Natural killer cell treated with Interleukin-12 subunit alpha and Interleukin-12 subunit beta and Interleukin-15 and Interleukin-18, amount 100 ng/mL, for 72 hours (primary cell): ENCODE results near the gene CLCNKA. TPM values are rescaled to one million over a fixed set of nuclear protein-coding genes. Genes with fewer than 3 reads are reported as not detected.

Experiments
- ATAC-seq, 2 donors: fragments of 150-1000 bp; cut with Tn5 transposase in 1 of 2; sonication (Bioruptor Pico), chemical (Tn5 transposase) in 1 of 2; 2 replicates each; pipeline ENCODE4 v1.10.0; 2021
- DNase-seq: peaks from one replicate; pipeline ENCODE4 v3.0.0; 2022; ENCODE audit warnings: low spot score
- H3K27ac Mint-ChIP-seq, 2 donors: 1 replicate in 1 of 2; 2 replicates in 1 of 2; pipeline ENCODE4 v1.8.0; 2022; ENCODE audit warnings: mixed read lengths in 2 of 2, mild to moderate bottlenecking in 1 of 2, moderate library complexity in 1 of 2
- H3K27me3 Mint-ChIP-seq, 2 donors: 1 replicate in 1 of 2; 2 replicates in 1 of 2; pipeline ENCODE4 v1.8.0; 2022; ENCODE audit warnings: mixed read lengths in 2 of 2
- H3K36me3 Mint-ChIP-seq: one replicate; pipeline ENCODE4 v1.8.0; 2022; ENCODE audit warnings: mixed read lengths
- H3K4me1 Mint-ChIP-seq, 2 donors: 1 replicate in 1 of 2; 2 replicates in 1 of 2; pipeline ENCODE4 v1.8.0; 2022; ENCODE audit warnings: low read depth in 2 of 2, mixed read lengths in 2 of 2, mild to moderate bottlenecking in 1 of 2
- H3K4me3 Mint-ChIP-seq: one replicate; pipeline ENCODE4 v1.8.0; 2022; ENCODE audit warnings: mixed read lengths
- H3K9me3 Mint-ChIP-seq: 2 replicates; pipeline ENCODE4 v1.8.0; 2022; ENCODE audit warnings: mixed read lengths
- total RNA-seq, 2 donors: library from RNA; stranded (reverse); gene quantifications; one replicate each; pipeline ENCODE4 v1.2.3, GENCODE V29; 2022

CLCNKA gene
- total RNA-seq, 2 donors from 2014 or later = 0.24 TPM; not detected in 1

- DNase-seq = no peak
- no peak overlapping the region for H3K4me3 Mint-ChIP-seq
- no peaks in the 10 kb centered on the region for H3K36me3 Mint-ChIP-seq
- peak overlapping the region in 1 of 2 donors; percentile 38 for H3K27ac Mint-ChIP-seq
- peaks cover 0 to 2% of the 10 kb centered on the region in 2 donors for H3K27me3 Mint-ChIP-seq
- H3K4me1 Mint-ChIP-seq = peaks cover 8 to 15% of the 10 kb centered on the region in 2 donors
- no peaks in the 10 kb centered on the region for H3K9me3 Mint-ChIP-seq
- peak; percentile 65 to 82 for ATAC-seq
Measured at GRCh38 chr1:16006552-16007485, 15.0 kb upstream of the CLCNKA start.

DNA sequence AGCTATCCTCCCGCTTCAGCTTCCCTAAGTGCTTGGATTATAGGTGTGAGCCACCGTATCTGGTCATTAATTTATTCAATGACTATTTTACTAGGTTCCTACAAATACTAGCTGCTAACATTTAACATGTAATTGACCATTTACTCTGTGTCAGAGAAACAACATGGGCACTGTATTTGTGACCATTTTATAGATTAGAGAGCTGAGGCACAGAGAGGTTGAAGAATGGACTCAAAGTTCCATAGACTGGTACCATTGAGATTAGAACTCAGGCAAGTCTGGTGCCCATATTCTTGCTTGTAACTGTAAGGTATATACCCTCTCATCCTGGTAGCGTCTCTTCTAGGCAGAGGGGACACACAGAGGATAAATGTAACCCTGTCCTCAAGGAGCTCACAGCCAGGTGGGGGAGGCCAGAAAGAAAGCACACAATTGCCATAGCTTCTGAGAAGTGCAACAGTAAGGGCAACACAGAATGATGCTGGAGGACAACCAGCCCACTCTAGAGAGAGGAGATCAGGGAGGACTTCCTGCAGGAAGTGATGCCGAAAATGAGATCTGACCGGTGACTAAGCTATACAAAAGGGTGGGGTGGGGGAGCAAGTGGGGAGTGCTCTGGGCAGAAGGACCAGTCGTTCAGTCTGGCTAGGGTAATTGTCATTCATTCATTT is 14.0 kb upstream of the CLCNKA start:
- Mint-ChIP-seq H3K27ac (no peak overlapping the region), H3K4me3 (no peak overlapping the region), H3K27me3 (peaks cover 0 to 2% of the 10 kb centered on the region in 2 donors), H3K9me3 (no peaks in the 10 kb centered on the region), H3K4me1 (peaks cover 8 to 19% of the 10 kb centered on the region in 2 donors), H3K36me3 (no peaks in the 10 kb centered on the region)
- ATAC-seq (no peak), DNase-seq (no peak)

- no peak overlapping the region for H3K4me3 Mint-ChIP-seq
- H3K9me3 Mint-ChIP-seq = no peaks in the 10 kb centered on the region
- H3K27ac Mint-ChIP-seq = no peak overlapping the region
- DNase-seq = no peak
- peaks cover 8 to 19% of the 10 kb centered on the region in 2 donors for H3K4me1 Mint-ChIP-seq
- no peaks in the 10 kb centered on the region for H3K36me3 Mint-ChIP-seq
- ATAC-seq = peak; percentile 56 to 63
- peaks cover 0 to 2% of the 10 kb centered on the region in 2 donors for H3K27me3 Mint-ChIP-seq
Measured at GRCh38 chr1:16009030-16009460, 12.8 kb upstream of the CLCNKA start.

GRCh38 chr1:16009678-16010077 is 12.2 kb upstream of the CLCNKA start:
- H3K36me3 Mint-ChIP-seq = no peaks in the 10 kb centered on the region
- ATAC-seq = no peak
- H3K4me3 Mint-ChIP-seq = no peak overlapping the region
- H3K27me3 Mint-ChIP-seq = peaks cover 0 to 2% of the 10 kb centered on the region in 2 donors
- no peaks in the 10 kb centered on the region for H3K9me3 Mint-ChIP-seq
- peaks cover 8 to 19% of the 10 kb centered on the region in 2 donors for H3K4me1 Mint-ChIP-seq
- DNase-seq = no peak
- H3K27ac Mint-ChIP-seq = no peak overlapping the region

GRCh38 chr1:16010837-16011236 is 11.0 kb upstream of the CLCNKA start:
- Mint-ChIP-seq H3K4me1 (peaks cover 8 to 19% of the 10 kb centered on the region in 2 donors), H3K27ac (no peak overlapping the region), H3K4me3 (no peak overlapping the region), H3K27me3 (peaks cover 0 to 2% of the 10 kb centered on the region in 2 donors), H3K9me3 (no peaks in the 10 kb centered on the region), H3K36me3 (no peaks in the 10 kb centered on the region)
- DNase-seq = no peak
- ATAC-seq = no peak

- no peaks in the 10 kb centered on the region for H3K36me3 Mint-ChIP-seq
- DNase-seq (no peak), ATAC-seq (no peak)
- peak overlapping the region in 1 of 2 donors; percentile 73 for H3K27ac Mint-ChIP-seq
- H3K9me3 Mint-ChIP-seq = no peaks in the 10 kb centered on the region
- no peak overlapping the region for H3K4me3 Mint-ChIP-seq
- H3K27me3 Mint-ChIP-seq = peaks cover 0 to 2% of the 10 kb centered on the region in 2 donors
- H3K4me1 Mint-ChIP-seq = peaks cover under 1 to 12% of the 10 kb centered on the region in 2 donors
Measured at GRCh38 chr1:16011936-16012589, 9.8 kb upstream of the CLCNKA start.

- Mint-ChIP-seq H3K27me3 (peaks cover 0 to 2% of the 10 kb centered on the region in 2 donors), H3K27ac (peak overlapping the region in 1 of 2 donors; percentile 73), H3K36me3 (no peaks in the 10 kb centered on the region), H3K4me1 (peaks cover 0 to 10% of the 10 kb centered on the region in 2 donors), H3K4me3 (no peak overlapping the region), H3K9me3 (no peaks in the 10 kb centered on the region)
- ATAC-seq (peak; percentile 57 to 73), DNase-seq (no peak)
Measured at GRCh38 chr1:16012590-16013219, 9.1 kb upstream of the CLCNKA start.

DNA sequence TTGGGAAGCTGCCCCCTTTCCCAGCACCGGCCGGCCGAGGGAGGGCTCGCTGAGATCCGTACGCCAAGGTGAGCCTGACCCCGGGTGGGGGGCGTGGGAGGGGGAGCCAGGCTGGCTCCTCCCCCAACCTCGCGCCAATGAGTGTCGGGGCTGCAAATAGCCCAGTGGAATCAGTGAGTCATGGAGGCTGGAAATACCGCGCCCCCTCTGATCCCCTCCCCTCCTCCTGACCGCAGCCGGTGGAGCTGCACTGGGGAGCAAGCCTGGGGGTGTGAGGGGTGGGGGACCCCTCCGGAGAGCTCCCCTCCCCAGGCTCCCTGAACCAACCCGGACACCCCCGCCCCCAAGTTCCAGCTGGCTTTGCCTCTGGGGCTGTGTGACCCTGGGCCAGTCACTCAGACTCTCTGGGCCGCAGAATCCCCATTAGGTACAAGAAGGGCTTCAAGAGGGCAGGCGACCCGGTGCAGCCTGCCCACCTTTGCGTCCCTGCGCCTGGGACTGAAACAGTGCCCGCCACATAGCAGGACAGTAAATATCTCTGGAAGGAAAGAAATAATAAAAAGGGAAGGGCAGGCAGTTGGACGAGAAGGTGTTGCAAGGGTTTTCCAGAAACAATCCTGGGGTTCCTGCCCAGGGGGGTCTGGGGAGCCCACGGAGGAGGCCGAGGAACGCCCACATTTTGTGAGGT is 8.5 kb upstream of the CLCNKA start:
- ATAC-seq (peak; percentile 39 to 66), DNase-seq (no peak)
- H3K36me3 Mint-ChIP-seq = no peaks in the 10 kb centered on the region
- peaks cover 0 to 3% of the 10 kb centered on the region in 2 donors for H3K4me1 Mint-ChIP-seq
- no peak overlapping the region for H3K4me3 Mint-ChIP-seq
- H3K27ac Mint-ChIP-seq = peak overlapping the region in 1 of 2 donors; percentile 31
- no peaks in the 10 kb centered on the region for H3K9me3 Mint-ChIP-seq
- H3K27me3 Mint-ChIP-seq = peaks cover 0 to 2% of the 10 kb centered on the region in 2 donors

GRCh38 chr1:16013908-16014258 is 8.0 kb upstream of the CLCNKA start:
- Mint-ChIP-seq H3K27me3 (peaks cover 0 to 2% of the 10 kb centered on the region in 2 donors), H3K27ac (peak overlapping the region in 1 of 2 donors; percentile 31), H3K9me3 (no peaks in the 10 kb centered on the region), H3K4me1 (peaks cover 0 to 3% of the 10 kb centered on the region in 2 donors), H3K4me3 (no peak overlapping the region), H3K36me3 (no peaks in the 10 kb centered on the region)
- DNase-seq = no peak
- no peak for ATAC-seq

DNA sequence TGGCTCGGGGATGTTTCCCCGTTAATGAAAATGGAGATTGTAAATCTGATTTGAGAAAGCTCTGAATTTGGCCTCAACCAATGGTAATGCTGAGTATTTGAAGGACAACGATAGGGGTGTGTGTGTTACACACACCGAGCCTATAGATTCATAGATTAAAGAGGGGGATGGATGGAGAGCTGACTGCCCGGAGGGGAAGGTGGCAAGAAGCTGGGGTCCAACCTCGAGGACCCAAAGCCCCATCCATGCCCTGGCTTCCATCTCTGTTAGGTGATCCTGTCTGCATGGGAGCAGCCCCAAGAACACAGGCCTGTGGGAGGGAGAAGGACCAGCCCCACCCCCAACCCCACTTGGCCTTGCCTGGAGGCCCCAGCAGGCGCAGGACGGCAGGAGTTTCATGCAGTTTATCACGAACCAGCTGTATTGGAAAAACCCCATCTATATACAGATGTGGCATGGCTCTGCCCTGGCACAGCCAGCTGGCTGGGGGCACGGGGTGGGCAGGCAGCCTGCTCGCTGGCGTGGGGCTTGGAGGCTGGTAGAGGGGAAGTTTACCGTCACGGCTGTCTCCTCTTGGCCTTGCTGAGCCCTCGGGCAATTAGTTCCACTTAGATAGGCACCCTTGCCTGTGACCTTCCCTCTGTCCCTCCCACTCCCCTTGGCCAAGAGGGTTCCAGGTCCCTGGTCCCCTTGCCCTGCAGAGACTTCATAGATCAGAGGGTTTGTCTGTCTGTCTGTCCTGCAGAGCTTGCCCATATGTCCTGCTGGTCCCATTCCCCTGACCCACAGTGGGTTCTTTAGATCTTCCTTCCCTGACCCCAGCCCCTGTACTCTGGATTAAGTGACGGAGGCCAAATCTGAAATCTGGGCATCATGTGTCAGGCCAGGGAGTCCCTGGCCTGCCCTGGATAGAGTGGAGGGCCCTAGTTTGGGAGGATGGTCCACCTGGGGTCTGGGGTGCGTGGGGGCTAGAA is 7.0 kb upstream of the CLCNKA start:
- H3K9me3 Mint-ChIP-seq = no peaks in the 10 kb centered on the region
- peak overlapping the region in 1 of 2 donors; percentile 47 for H3K27ac Mint-ChIP-seq
- H3K27me3 Mint-ChIP-seq = peaks cover 0 to 2% of the 10 kb centered on the region in 2 donors
- no peak for DNase-seq
- H3K4me3 Mint-ChIP-seq = no peak overlapping the region
- no peak for ATAC-seq
- no peaks in the 10 kb centered on the region for H3K36me3 Mint-ChIP-seq
- H3K4me1 Mint-ChIP-seq = peaks cover 0 to 3% of the 10 kb centered on the region in 2 donors

GRCh38 chr1:16015491-16015890 is 6.3 kb upstream of the CLCNKA start:
- no peak overlapping the region for H3K27ac Mint-ChIP-seq
- no peak for DNase-seq
- no peak overlapping the region for H3K4me3 Mint-ChIP-seq
- no peaks in the 10 kb centered on the region for H3K9me3 Mint-ChIP-seq
- ATAC-seq = no peak
- H3K27me3 Mint-ChIP-seq = peaks cover 0 to 2% of the 10 kb centered on the region in 2 donors
- no peaks in the 10 kb centered on the region for H3K36me3 Mint-ChIP-seq
- H3K4me1 Mint-ChIP-seq = peaks cover 0 to 3% of the 10 kb centered on the region in 2 donors
